ENCODE data around the gene GYPE. TPM values are rescaled to one million over a fixed set of nuclear protein-coding genes. Genes with fewer than 3 reads are reported as not detected.
"Not testable (repeated sequence)": the region's sequence is repeated elsewhere in the genome, so short reads cannot be mapped to it uniquely, and the experiment has no call there.

Gene GYPE
- 3.1 TPM in 1 of 2 replicates, not detected in the other for total RNA-seq (ENCODE audit: low replicate concordance)

DNA sequence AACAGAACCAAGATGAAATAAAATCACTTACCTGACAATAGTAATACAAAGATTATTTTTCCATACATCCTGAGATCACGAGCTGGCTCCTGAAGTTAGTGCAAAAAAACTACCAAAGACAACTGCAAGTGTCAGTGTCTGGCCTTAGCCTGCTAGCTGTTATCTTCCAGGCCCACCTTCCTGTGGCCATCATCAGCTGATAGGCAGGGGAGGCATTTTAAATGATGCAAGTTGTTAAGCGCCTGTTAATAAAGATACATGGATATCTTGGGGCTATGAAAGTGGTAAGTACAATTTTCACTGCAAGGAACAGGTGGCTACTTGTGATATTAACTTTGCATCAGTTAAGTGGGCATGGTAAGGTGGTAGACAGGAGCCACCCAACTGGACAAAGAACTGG, at the start of gene GYPE:
Gene GYPE, minus strand, starts transcription at position 120 of the 400 bp plus-strand sequence. Its CDS starts 52 bp downstream, at position 68.
- DNase-seq (ENCODE audit: low read depth); H3K4me3 ChIP-seq (ENCODE audit: low read depth, low read length): not testable (repeated sequence)

GRCh38 chr4:143951458-143951972, 46.2 kb upstream of the GYPE start:
- H3K4me3 ChIP-seq (ENCODE audit: low read depth, low read length); DNase-seq (ENCODE audit: low read depth): not testable (repeated sequence)

GRCh38 chr4:143950967-143951366, 45.6 kb upstream of the GYPE start:
- H3K4me3 ChIP-seq (ENCODE audit: low read depth, low read length); DNase-seq (ENCODE audit: low read depth): not testable (repeated sequence)

- not testable (repeated sequence) for DNase-seq (ENCODE audit: low read depth); H3K4me3 ChIP-seq (ENCODE audit: low read depth, low read length)
These were observed 44.8 kb upstream of the GYPE start for GRCh38 chr4:143950185-143950584.

- DNase-seq (ENCODE audit: low read depth); H3K4me3 ChIP-seq (ENCODE audit: low read depth, low read length): not testable (repeated sequence)
These were observed 42.1 kb upstream of the GYPE start for GRCh38 chr4:143947493-143947892.

GRCh38 chr4:143940708-143941107, 35.3 kb upstream of the GYPE start:
- not testable (repeated sequence) for H3K4me3 ChIP-seq (ENCODE audit: low read depth, low read length); DNase-seq (ENCODE audit: low read depth)

DNA sequence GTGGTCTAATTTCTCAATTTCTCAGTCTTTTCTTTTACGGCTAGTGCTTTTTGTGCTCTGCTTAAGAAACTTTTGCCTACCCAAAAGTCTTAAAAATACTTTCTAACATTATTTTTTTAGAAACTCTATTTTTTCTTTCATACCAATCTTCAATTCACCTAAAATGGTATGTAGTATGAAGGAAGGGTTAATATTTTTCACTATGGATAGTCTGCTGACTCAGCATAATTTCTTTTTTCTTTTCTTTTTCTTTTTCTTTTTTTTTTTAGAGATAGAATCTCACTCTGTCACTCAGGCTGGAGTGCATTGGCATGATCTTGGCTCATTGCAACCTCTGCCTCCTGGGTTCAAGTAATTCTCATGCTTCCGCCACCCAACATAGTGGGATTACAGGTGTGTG, 34.2 kb upstream of the GYPE start:
- TF ChIP-seq, protein P1, sequence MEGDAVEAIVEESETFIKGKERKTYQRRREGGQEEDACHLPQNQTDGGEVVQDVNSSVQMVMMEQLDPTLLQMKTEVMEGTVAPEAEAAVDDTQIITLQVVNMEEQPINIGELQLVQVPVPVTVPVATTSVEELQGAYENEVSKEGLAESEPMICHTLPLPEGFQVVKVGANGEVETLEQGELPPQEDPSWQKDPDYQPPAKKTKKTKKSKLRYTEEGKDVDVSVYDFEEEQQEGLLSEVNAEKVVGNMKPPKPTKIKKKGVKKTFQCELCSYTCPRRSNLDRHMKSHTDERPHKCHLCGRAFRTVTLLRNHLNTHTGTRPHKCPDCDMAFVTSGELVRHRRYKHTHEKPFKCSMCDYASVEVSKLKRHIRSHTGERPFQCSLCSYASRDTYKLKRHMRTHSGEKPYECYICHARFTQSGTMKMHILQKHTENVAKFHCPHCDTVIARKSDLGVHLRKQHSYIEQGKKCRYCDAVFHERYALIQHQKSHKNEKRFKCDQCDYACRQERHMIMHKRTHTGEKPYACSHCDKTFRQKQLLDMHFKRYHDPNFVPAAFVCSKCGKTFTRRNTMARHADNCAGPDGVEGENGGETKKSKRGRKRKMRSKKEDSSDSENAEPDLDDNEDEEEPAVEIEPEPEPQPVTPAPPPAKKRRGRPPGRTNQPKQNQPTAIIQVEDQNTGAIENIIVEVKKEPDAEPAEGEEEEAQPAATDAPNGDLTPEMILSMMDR (IDR thresholded peaks at IDR 0.05; ENCODE audit: insufficient read depth, low read length): no peak
- no peak overlapping the region for H3K4me3 ChIP-seq (ENCODE audit: low read depth, low read length)

GRCh38 chr4:143938890-143939289, 33.5 kb upstream of the GYPE start:
- not testable (repeated sequence) for DNase-seq (ENCODE audit: low read depth); H3K4me3 ChIP-seq (ENCODE audit: low read depth, low read length)

More for the DNA sequence above, 34.2 kb upstream of the GYPE start:
- DNase-seq (ENCODE audit: low read depth): no peak

DNA sequence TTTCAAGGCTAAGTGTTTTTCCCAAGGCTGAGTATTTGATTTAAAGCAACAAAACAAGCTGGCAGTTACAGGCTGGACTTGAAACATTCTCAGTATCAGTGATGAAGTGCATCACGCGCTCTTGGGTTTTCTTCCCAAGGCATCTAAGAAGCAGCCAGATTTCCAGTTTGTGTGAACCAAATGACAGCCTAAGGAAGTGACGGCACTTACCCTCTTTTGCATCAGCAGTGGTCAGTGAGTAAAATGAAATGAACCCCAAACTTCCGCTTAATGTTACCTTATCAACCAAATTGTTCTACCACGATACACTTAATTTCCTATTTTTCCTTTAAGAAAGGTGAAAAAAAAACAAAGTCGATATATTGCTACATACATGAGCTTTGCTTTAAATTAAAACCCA, 15.8 kb upstream of the GYPE start:
- TF ChIP-seq, protein P1 (IDR thresholded peaks at IDR 0.05; ENCODE audit: insufficient read depth, low read length): no peak
- H3K4me3 ChIP-seq (ENCODE audit: low read depth, low read length): no peak overlapping the region
- no peak for DNase-seq (ENCODE audit: low read depth)

GRCh38 chr4:143916485-143916884, 11.1 kb upstream of the GYPE start:
- not testable (repeated sequence) for H3K4me3 ChIP-seq (ENCODE audit: low read depth, low read length); DNase-seq (ENCODE audit: low read depth)

DNA sequence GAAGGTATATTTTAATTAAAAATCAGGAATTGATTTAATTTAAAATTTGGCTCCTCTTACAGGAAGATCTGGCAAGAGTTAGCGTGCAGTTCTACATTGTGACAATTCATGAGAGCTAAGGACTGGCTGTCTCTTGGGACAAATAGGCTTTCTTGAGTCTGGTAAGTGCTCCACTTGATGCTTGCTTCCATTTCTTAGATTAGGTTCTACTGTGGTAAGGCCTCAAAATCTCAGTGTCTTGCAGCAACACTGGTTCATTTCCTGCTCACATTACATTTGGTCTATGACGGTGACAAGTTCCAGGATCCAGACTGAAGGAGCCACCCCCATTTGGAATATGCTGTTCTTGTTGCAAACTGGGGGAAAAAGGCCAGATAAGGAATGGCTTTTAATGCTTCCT, 7.1 kb upstream of the GYPE start:
- DNase-seq (ENCODE audit: low read depth); H3K4me3 ChIP-seq (ENCODE audit: low read depth, low read length): not testable (repeated sequence)

DNA sequence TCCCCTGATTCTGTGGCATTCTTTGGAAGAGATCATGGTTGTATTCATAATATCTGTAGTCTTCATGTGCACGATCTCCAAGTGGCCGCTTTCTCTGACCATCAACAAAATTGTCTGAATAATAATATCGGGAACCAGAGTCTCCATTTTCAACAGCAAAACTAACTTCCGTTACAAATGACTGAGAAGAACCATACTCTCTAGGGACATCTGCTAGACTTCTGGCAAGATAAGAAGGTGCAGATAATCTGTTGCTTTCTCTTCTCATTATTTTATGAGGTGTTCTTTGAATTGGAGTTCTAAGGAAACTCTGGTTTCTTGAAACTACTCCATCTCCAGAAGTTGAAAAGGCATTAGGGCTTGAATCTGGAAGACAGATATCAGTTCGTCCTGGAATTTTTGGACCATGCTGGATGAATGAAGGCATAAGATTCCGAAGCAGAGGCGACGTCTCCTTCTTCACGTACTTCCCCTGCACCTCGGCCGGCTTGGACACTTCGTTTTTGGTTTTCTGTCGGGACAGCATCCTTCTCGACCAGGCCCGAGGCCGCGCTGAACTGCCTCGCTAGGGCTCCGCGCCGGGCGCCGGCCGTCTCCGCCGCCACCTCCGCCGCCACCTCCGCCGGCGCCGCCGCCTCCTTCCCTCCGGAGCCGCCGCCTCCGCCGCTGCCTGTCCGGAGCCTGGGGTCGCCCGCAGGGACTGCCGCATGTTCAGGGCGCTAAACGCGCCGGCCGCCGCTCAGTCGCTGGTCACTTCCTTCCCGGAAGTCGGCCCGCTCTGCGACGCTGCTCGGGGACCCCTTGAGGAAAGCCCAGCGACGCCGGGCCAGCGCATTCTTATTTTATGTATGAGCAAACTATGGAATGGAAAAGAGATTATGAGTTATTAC, 6.4 kb upstream of the GYPE start:
- H3K4me3 ChIP-seq (ENCODE audit: low read depth, low read length): peak overlapping the region; percentile 50
- DNase-seq (ENCODE audit: low read depth): not testable (repeated sequence)

- not testable (repeated sequence) for DNase-seq (ENCODE audit: low read depth); H3K4me3 ChIP-seq (ENCODE audit: low read depth, low read length)
These were observed 5.5 kb upstream of the GYPE start for GRCh38 chr4:143910906-143911305.

Data from fibroblast of the aortic adventitia (primary cell).